ENCODE measurements around the gene APOL3.
"Not testable (repeated sequence)": the region's sequence is repeated elsewhere in the genome, so short reads cannot be mapped to it uniquely, and the experiment has no call there.

Gene APOL3

DNA sequence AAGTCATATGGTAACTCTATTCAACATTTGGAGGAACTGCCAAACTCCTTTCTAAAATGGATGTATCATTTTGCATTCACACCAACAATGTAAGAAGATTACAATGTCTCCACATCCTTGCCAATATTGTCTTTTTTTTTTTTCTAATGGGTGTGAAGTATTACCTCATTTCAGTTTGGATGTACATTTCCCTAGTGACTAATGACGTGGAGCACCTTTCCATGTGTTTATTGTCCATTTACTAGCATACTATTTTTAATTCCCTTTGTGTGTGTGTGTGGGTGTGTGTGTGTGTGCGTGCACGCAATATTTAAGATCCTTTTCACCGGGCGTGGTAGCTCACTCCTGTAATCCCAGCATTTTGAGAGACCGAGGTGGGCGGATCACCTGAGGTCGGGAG lies 62.7 kb downstream of the APOL3 start:
- DNase-seq = no peak

DNA sequence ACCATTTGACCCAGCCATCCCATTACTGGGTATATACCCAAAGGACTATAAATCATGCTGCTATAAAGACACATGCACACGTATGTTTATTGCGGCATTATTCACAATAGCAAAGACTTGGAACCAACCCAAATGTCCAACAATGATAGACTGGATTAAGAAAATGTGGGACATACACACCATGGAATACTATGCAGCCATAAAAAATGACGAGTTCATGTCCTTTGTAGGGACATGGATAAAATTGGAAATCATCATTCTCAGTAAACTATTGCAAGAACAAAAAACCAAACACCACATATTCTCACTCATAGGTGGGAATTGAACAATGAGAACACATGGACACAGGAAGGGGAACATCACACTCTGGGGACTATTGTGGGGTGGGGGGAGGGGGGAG lies 69.8 kb downstream of the APOL3 start:
- not testable (repeated sequence) for DNase-seq

Data from midbrain (tissue), 1 donor.